Mesenchymal stem cell (in vitro differentiated cells and primary cell): Measurements from ENCODE around the gene PLA2G1B.
A peak's percentile ranks its signal among the peaks of the same experiment; 100 is the strongest.

ENCODE experiments used
- DNase-seq: peaks from one replicate; pipeline ENCODE4 v3.0.0-alpha.2; 2013
- H2AFZ ChIP-seq: one replicate; pipeline ENCODE4 v1.6.1; 2013; ENCODE audit warnings: low read depth, mild to moderate bottlenecking, control low read depth, inconsistent platforms, low read length, moderate library complexity
- H2AK5ac ChIP-seq: 2 replicates; pipeline ENCODE4 v1.6.1; 2013; ENCODE audit warnings: low read length, moderate library complexity, mild to moderate bottlenecking, inconsistent platforms; ENCODE audit not compliant: severe bottlenecking
- H2BK120ac ChIP-seq: one replicate; pipeline ENCODE4 v1.6.1; 2013; ENCODE audit warnings: low read depth, mild to moderate bottlenecking, inconsistent platforms, low read length, moderate library complexity
- H2BK12ac ChIP-seq, 2 experiments: one replicate each; pipeline ENCODE4 v1.6.1; 2013; ENCODE audit warnings: inconsistent platforms in 2 of 2, low read length in 2 of 2, mild to moderate bottlenecking in 2 of 2, moderate library complexity in 2 of 2, control low read depth in 1 of 2
- H2BK15ac ChIP-seq: one replicate; pipeline ENCODE4 v1.6.1; 2013; ENCODE audit warnings: mild to moderate bottlenecking, low read depth, inconsistent platforms; ENCODE audit not compliant: poor library complexity, severe bottlenecking
- H2BK5ac ChIP-seq: 2 replicates; pipeline ENCODE4 v1.6.1; 2013; ENCODE audit warnings: low read depth, mild to moderate bottlenecking, low read length, control low read depth, inconsistent platforms; ENCODE audit not compliant: poor library complexity, severe bottlenecking
- H3K14ac ChIP-seq, 2 experiments: one replicate each; pipeline ENCODE4 v1.6.1; 2013; ENCODE audit warnings: inconsistent platforms in 2 of 2, low read length in 2 of 2, control low read depth in 1 of 2, mild to moderate bottlenecking in 1 of 2, moderate library complexity in 1 of 2
- H3K18ac ChIP-seq, 2 experiments: one replicate each; pipeline ENCODE4 v1.6.1; 2013; ENCODE audit warnings: inconsistent platforms in 2 of 2, low read length in 2 of 2, control low read depth in 1 of 2, low read depth in 1 of 2, mild to moderate bottlenecking in 1 of 2
- H3K23ac ChIP-seq, 2 experiments: one replicate each; pipeline ENCODE4 v1.6.1; 2013; ENCODE audit warnings: inconsistent platforms in 2 of 2, low read length in 2 of 2, mild to moderate bottlenecking in 2 of 2, moderate library complexity in 2 of 2, control low read depth in 1 of 2
- H3K27ac ChIP-seq: 2 replicates; pipeline ENCODE4 v1.5.1; 2013; ENCODE audit warnings: mild to moderate bottlenecking, moderate library complexity, low read length, control low read depth, inconsistent platforms; ENCODE audit not compliant: poor library complexity, severe bottlenecking
- H3K27me3 ChIP-seq, 2 experiments: 2 replicates each; pipeline versions ENCODE4 v1.6.1 to v1.7.0; 2013; ENCODE audit warnings: low read length in 2 of 2, mild to moderate bottlenecking in 2 of 2, moderate library complexity in 2 of 2, control low read depth in 1 of 2, inconsistent platforms in 1 of 2; ENCODE audit not compliant: control insufficient read depth in 1 of 2, insufficient read depth in 1 of 2
- H3K36me3 ChIP-seq, 2 experiments: 2 replicates each; pipeline versions ENCODE4 v1.6.1 to v1.7.0; 2013; ENCODE audit warnings: low read length in 2 of 2, control low read depth in 1 of 2, inconsistent platforms in 1 of 2, low read depth in 1 of 2, mild to moderate bottlenecking in 1 of 2; ENCODE audit not compliant: insufficient read depth in 2 of 2, control insufficient read depth in 1 of 2
- H3K4ac ChIP-seq, 2 experiments: one replicate each; pipeline ENCODE4 v1.6.1; 2013; ENCODE audit warnings: inconsistent platforms in 2 of 2, low read length in 2 of 2, mild to moderate bottlenecking in 2 of 2, moderate library complexity in 2 of 2, control low read depth in 1 of 2, low read depth in 1 of 2
- H3K4me1 ChIP-seq: 2 replicates; pipeline ENCODE4 v1.6.1; 2013; ENCODE audit warnings: low read depth, low read length, control low read depth; ENCODE audit not compliant: control insufficient read depth, insufficient read depth
- H3K4me2 ChIP-seq: 2 replicates; pipeline ENCODE4 v1.6.1; 2013; ENCODE audit warnings: low read length, mild to moderate bottlenecking, inconsistent platforms; ENCODE audit not compliant: poor library complexity, severe bottlenecking
- H3K4me3 ChIP-seq, 2 experiments: 2 replicates each; pipeline versions ENCODE4 v1.5.1 to v1.7.0; 2013; ENCODE audit warnings: low read length in 2 of 2, mild to moderate bottlenecking in 2 of 2, control low read depth in 1 of 2, low read depth in 1 of 2; ENCODE audit not compliant: insufficient read depth in 1 of 2
- H3K79me1 ChIP-seq: replicated peaks from 2 replicates; pipeline ENCODE4 v1.6.1; 2013; ENCODE audit warnings: mild to moderate bottlenecking, control low read depth, low read length, inconsistent platforms; ENCODE audit not compliant: poor library complexity, severe bottlenecking
- H3K9ac ChIP-seq: 2 replicates; pipeline ENCODE4 v1.7.0; 2013; ENCODE audit warnings: mild to moderate bottlenecking, low read length, moderate library complexity
- H3K9me3 ChIP-seq: 2 replicates; pipeline ENCODE4 v1.7.0; 2013; ENCODE audit warnings: mild to moderate bottlenecking, low read length; ENCODE audit not compliant: control insufficient read depth
- H4K8ac ChIP-seq: one replicate; pipeline ENCODE4 v1.6.1; 2013; ENCODE audit warnings: inconsistent platforms, mild to moderate bottlenecking, low read length, moderate library complexity
- H4K91ac ChIP-seq: one replicate; pipeline ENCODE4 v1.6.1; 2013; ENCODE audit warnings: mild to moderate bottlenecking, low read length, inconsistent platforms
- WGBS: methylation state at CpG from one replicate; pipeline ENCODE4 v1.1.7; 2013; ENCODE audit warnings: mixed read lengths; 5-methylcytosine and 5-hydroxymethylcytosine counted together

PLA2G1B gene

GRCh38 chr12:120301962-120302815 lies 25.4 kb downstream of the PLA2G1B start, which contains the start of gene SIRT4:
SIRT4 (plus strand) TSS chr12:120302321; CDS start chr12:120303562, 1,241 bp downstream.
- H3K27ac ChIP-seq: peak within 1 kb of the TSS; percentile 97

GRCh38 chr12:120292661-120293531 lies 34.7 kb downstream of the PLA2G1B start, which contains the start of gene RNU4-1:
RNU4-1 (minus strand) TSS chr12:120293237.
- Histone ChIP-seq H3K4me3 (peak within 1 kb of the TSS; percentile 52 to 88), H2BK5ac (peak within 1 kb of the TSS; percentile 100), H2BK15ac (no peak within 1 kb of the TSS), H3K14ac (no peak within 1 kb of the TSS), H3K18ac (peak within 1 kb of the TSS; percentile 3 to 100), H3K4ac (no peak within 1 kb of the TSS), H3K79me1 (no peaks in the 10 kb centered on the region), H2BK12ac (no peak within 1 kb of the TSS), H3K9me3 (no peaks in the 10 kb centered on the region), H3K27ac (peak within 1 kb of the TSS; percentile 100), H3K4me2 (peak within 1 kb of the TSS; percentile 71), H4K91ac (peak within 1 kb of the TSS; percentile 50), H3K23ac (no peak within 1 kb of the TSS), H2AFZ (no peak within 1 kb of the TSS), H4K8ac (peak within 1 kb of the TSS; percentile 77), H2BK120ac (peak within 1 kb of the TSS; percentile 49), H3K9ac (peak within 1 kb of the TSS; percentile 92), H3K36me3 (no peaks in the 10 kb centered on the region), H3K4me1 (peaks cover 7% of the 10 kb centered on the region), H2AK5ac (no peak within 1 kb of the TSS), H3K27me3 (no peaks in the 10 kb centered on the region)
- under 1% methylated on average over 26 of the region's 29 CpGs for WGBS
- DNase-seq: peak; percentile 98

More at GRCh38 chr12:120301962-120302815, 25.4 kb downstream of the PLA2G1B start, which contains the start of gene SIRT4:
- Histone ChIP-seq H3K4me2 (peak within 1 kb of the TSS; percentile 82), H3K18ac (peak within 1 kb of the TSS; percentile 54 to 79), H3K4me3 (peak within 1 kb of the TSS; percentile 56 to 86), H2BK120ac (no peak within 1 kb of the TSS), H3K14ac (peak within 1 kb of the TSS in 1 of 2 experiments; percentile 0), H2AK5ac (no peak within 1 kb of the TSS), H2AFZ (no peak within 1 kb of the TSS), H4K8ac (peak within 1 kb of the TSS; percentile 49), H2BK12ac (no peak within 1 kb of the TSS), H3K4ac (no peak within 1 kb of the TSS), H3K36me3 (peaks cover 0 to 5% of the 10 kb centered on the region in 2 experiments), H2BK5ac (peak within 1 kb of the TSS; percentile 66), H3K9ac (peak within 1 kb of the TSS; percentile 95), H3K79me1 (no peaks in the 10 kb centered on the region), H3K23ac (no peak within 1 kb of the TSS), H3K9me3 (no peaks in the 10 kb centered on the region), H2BK15ac (peak within 1 kb of the TSS; percentile 93), H3K27me3 (no peaks in the 10 kb centered on the region), H4K91ac (no peak within 1 kb of the TSS), H3K4me1 (peaks cover 2% of the 10 kb centered on the region)
- DNase-seq: peak; percentile 96
- under 1% methylated on average over 25 of the region's 31 CpGs for WGBS

GRCh38 chr12:120292411-120292660 lies 35.2 kb downstream of the PLA2G1B start:
- H2BK120ac ChIP-seq: peak overlapping the region; percentile 49
- peak overlapping the region; percentile 71 for H3K4me2 ChIP-seq
- H3K23ac ChIP-seq: no peak overlapping the region
- no peak overlapping the region for H2BK15ac ChIP-seq
- H3K27ac ChIP-seq: peak overlapping the region; percentile 100
- H2BK5ac ChIP-seq: peak overlapping the region; percentile 100
- peak overlapping the region in 1 of 2 experiments; percentile 100 for H3K18ac ChIP-seq
- H3K14ac ChIP-seq: no peak overlapping the region
- H3K27me3 ChIP-seq: no peaks in the 10 kb centered on the region
- H3K36me3 ChIP-seq: no peaks in the 10 kb centered on the region
- H2BK12ac ChIP-seq: no peak overlapping the region
- no peak overlapping the region for H2AK5ac ChIP-seq
- H3K4me1 ChIP-seq: peaks cover 7% of the 10 kb centered on the region
- no peaks in the 10 kb centered on the region for H3K9me3 ChIP-seq
- no peaks in the 10 kb centered on the region for H3K79me1 ChIP-seq
- H4K8ac ChIP-seq: peak overlapping the region; percentile 77
- H2AFZ ChIP-seq: no peak overlapping the region
- peak overlapping the region; percentile 52 to 88 for H3K4me3 ChIP-seq
- no peak overlapping the region for H4K91ac ChIP-seq
- H3K4ac ChIP-seq: no peak overlapping the region
- WGBS: under 1% methylated on average over 17 of the region's 17 CpGs
- peak overlapping the region; percentile 92 for H3K9ac ChIP-seq
- DNase-seq: no peak
